ENCODE results near the gene IFT20. TPM values are rescaled to one million over a fixed set of nuclear protein-coding genes. Genes with fewer than 3 reads are reported as not detected.
A peak's percentile ranks its signal among the peaks of the same experiment; 100 is the strongest.
"Not testable (repeated sequence)": the region's sequence is repeated elsewhere in the genome, so short reads cannot be mapped to it uniquely, and the experiment has no call there.

The IFT20 gene
- total and polyA plus RNA-seq, 3 donors from 2014 or later = 79.8 to 104 (median 94.8) TPM

DNA sequence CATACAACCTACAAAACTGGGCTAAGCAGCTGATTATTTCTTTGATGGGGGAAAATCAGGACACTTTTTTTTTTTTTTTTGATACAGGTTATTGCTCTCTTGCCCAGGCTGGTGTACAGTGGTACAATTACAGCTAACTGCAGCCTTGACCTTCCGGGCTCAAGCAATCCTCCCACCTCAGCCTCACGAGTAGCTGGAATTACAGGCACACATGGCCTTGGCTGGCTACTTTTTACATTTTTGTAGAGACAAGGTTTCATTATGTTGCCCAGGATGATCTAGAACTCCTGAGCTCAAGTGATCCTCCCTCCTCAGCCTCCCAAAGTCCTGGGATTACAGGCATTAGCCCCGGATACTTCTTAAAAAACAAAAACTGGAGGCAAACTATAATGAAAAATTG, 36.8 kb downstream of the IFT20 start:
- 34 to 41% methylated on average over 3 of the region's 3 CpGs for WGBS, 2 donors
- DNase-seq = peak; percentile 87
- Histone ChIP-seq H3K27me3 (no peaks in the 10 kb centered on the region), H3K9me3 (no peaks in the 10 kb centered on the region), H3K36me3 (ENCODE audit: low read depth, missing control alignments) (no peaks in the 10 kb centered on the region), H3K27ac (peak overlapping the region in 1 of 2 donors; percentile 64), H3K4me1 (peaks cover 10% of the 10 kb centered on the region), H3K4me3 (no peak overlapping the region)
- TF ChIP-seq, protein P1, sequence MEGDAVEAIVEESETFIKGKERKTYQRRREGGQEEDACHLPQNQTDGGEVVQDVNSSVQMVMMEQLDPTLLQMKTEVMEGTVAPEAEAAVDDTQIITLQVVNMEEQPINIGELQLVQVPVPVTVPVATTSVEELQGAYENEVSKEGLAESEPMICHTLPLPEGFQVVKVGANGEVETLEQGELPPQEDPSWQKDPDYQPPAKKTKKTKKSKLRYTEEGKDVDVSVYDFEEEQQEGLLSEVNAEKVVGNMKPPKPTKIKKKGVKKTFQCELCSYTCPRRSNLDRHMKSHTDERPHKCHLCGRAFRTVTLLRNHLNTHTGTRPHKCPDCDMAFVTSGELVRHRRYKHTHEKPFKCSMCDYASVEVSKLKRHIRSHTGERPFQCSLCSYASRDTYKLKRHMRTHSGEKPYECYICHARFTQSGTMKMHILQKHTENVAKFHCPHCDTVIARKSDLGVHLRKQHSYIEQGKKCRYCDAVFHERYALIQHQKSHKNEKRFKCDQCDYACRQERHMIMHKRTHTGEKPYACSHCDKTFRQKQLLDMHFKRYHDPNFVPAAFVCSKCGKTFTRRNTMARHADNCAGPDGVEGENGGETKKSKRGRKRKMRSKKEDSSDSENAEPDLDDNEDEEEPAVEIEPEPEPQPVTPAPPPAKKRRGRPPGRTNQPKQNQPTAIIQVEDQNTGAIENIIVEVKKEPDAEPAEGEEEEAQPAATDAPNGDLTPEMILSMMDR (IDR thresholded peaks at IDR 0.05) = no peak
- TF ChIP-seq POLR2A (IDR thresholded peaks at IDR 0.05) = no peak
- intact Hi-C loops (cut with DNase I; ENCODE audit: low total_unique reads) = no loop called here

DNA sequence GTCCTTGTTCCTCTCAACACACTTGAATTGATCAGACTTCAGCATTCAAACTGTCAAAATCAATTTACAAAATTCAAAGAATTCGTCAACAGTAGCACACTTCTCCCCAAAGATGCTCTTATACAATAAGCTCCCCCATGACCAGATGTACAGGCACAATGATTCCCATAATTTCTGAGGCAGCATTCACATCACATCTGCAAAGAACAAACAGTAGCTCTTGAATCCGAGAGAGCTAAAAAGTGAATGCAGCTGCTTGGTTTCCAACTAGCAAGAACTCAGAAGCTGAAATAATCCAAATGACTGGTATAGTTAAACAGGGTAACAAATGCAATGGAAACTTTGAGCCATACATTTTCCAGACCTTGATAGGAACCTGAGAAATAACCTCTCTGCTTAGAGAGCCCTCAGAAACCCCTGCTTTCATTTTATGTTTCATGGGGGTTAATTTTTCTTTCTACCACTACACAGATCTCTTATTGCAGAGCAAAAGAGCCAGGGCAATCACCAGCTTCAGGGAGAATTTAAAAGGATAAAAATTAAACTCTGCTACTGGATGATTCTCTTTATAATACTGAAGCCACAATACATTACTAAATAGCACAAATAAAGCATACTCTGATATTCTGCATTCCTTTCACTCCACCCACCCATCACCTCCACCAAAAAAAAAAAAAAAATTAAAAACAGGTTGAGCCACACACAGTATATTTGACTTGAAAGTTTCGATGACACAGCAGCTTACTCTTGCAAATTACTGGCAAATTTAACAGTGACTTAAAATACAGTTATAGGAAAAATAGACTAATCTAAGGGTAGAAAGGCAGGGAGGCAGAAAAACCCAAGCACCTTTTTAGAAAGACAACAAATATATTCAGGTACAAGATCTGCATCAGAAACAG, 39.3 kb downstream of the IFT20 start:
- WGBS, 2 donors = 65 to 68% methylated on average over 3 of the region's 3 CpGs

DNA sequence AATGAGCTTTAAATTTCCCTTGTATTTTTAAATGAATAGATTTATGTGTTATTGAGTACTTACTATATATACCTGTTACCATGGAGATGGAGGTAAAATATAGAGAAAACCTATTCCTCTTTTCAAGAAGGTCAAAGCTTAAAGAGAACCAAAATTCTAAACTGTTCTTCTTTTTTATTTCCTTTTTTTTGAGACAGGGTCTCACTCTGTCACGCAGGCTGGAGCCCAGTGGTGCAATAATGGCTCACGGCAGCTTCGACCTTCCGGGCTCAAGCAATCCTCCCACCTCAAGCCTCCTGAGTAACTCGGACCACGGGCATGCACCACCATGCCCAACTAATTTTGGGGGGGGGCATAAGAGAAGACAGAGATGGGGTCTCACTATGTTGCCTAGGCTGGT, 41.3 kb downstream of the IFT20 start:
- H3K27ac ChIP-seq = no peak overlapping the region
- H3K9me3 ChIP-seq = no peaks in the 10 kb centered on the region
- DNase-seq = no peak
- TF ChIP-seq POLR2A (IDR thresholded peaks at IDR 0.05) = no peak
- TF ChIP-seq, protein P1 (IDR thresholded peaks at IDR 0.05) = no peak
- WGBS, 2 donors = 73 to 94% methylated on average over 6 of the region's 6 CpGs
- H3K4me1 ChIP-seq = peaks cover 19% of the 10 kb centered on the region
- no peak overlapping the region for H3K4me3 ChIP-seq
- no peaks in the 10 kb centered on the region for H3K36me3 ChIP-seq (ENCODE audit: low read depth, missing control alignments)
- intact Hi-C loops (cut with DNase I; ENCODE audit: low total_unique reads) = no loop called here
- no peaks in the 10 kb centered on the region for H3K27me3 ChIP-seq

More for the DNA sequence above, 39.3 kb downstream of the IFT20 start:
- intact Hi-C loops (cut with DNase I; ENCODE audit: low total_unique reads) = no loop called here
- Histone ChIP-seq H3K36me3 (ENCODE audit: low read depth, missing control alignments) (no peaks in the 10 kb centered on the region), H3K27me3 (no peaks in the 10 kb centered on the region), H3K4me3 (no peak overlapping the region), H3K9me3 (no peaks in the 10 kb centered on the region), H3K27ac (no peak overlapping the region), H3K4me1 (peaks cover 13% of the 10 kb centered on the region)
- TF ChIP-seq, protein P1 (IDR thresholded peaks at IDR 0.05) = no peak
- TF ChIP-seq POLR2A (IDR thresholded peaks at IDR 0.05) = no peak
- no peak for DNase-seq

DNA sequence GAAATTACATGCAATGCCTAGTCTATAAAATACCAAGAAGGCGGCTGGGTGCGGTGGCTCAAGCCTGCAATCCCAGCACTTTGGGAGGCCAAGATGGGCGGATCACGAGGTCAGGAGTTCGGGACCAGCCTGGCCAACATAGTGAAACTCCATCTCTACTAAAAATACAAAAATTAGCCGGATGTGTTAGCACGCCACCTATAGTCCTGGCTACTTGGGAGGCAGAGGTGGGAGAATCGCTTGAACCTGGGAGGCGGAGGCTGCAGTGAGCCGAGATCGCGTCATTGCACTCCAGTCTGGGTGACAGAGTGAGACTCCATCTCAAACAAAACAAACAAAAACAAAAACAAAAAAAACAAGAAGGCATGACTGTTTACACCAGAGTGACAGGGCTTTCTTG, 42.4 kb downstream of the IFT20 start:
- WGBS, 2 donors = 68 to 72% methylated on average over 12 of the region's 12 CpGs
- peaks cover 19% of the 10 kb centered on the region for H3K4me1 ChIP-seq

DNA sequence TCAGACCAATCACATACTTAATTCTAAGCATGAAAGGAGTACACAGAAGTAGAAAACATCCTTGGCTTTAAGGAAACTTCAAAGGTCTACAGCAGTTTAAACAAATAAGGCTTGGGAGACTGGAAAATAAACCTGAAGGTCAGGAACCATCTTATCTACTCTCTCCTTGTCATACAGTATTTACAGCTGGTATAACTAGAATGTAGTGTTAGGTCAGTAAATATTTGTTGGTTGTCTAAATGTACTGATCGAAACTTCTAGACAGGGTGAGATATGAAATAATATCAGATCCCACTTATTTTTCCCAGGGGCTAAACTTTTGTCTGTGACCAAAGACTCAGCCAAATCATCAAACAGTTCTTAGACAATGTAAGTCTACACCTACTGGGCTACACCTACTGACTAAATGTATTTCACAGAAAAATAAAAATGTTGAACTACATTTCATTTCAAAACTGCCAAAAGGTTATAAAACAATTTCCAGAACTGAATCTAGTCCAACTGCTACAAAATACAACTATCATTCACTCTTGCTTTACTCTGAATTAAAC, 43.4 kb downstream of the IFT20 start:
- H3K36me3 ChIP-seq (ENCODE audit: low read depth, missing control alignments) = no peaks in the 10 kb centered on the region
- no peak for DNase-seq
- intact Hi-C loops (cut with DNase I; ENCODE audit: low total_unique reads) = no loop called here
- H3K9me3 ChIP-seq = no peaks in the 10 kb centered on the region
- H3K4me3 ChIP-seq = no peak overlapping the region
- H3K27ac ChIP-seq = peak overlapping the region; percentile 6 to 39
- peaks cover 12% of the 10 kb centered on the region for H3K4me1 ChIP-seq
- WGBS, 2 donors = 37 to 43% methylated on average over 1 of the region's 1 CpG
- TF ChIP-seq, protein P1 (IDR thresholded peaks at IDR 0.05) = no peak
- TF ChIP-seq POLR2A (IDR thresholded peaks at IDR 0.05) = no peak
- no peaks in the 10 kb centered on the region for H3K27me3 ChIP-seq

More for the DNA sequence above, 42.4 kb downstream of the IFT20 start:
- DNase-seq; intact Hi-C loops (cut with DNase I; ENCODE audit: low total_unique reads); H3K27me3 ChIP-seq; H3K9me3 ChIP-seq; H3K36me3 ChIP-seq (ENCODE audit: low read depth, missing control alignments); H3K4me3 ChIP-seq: not testable (repeated sequence)
- H3K27ac ChIP-seq = peak overlapping the region in 1 of 2 donors; percentile 23
